Raji (cell line): ENCODE measurements around the gene PDIA4.

Experiments
- POLR2A ChIP-seq: IDR thresholded peaks from 2 replicates; pipeline ENCODE4 v1.6.1; 2011; ENCODE audit warnings: low read depth, low read length, control low read depth; ENCODE audit not compliant: insufficient read depth

PDIA4 gene

DNA sequence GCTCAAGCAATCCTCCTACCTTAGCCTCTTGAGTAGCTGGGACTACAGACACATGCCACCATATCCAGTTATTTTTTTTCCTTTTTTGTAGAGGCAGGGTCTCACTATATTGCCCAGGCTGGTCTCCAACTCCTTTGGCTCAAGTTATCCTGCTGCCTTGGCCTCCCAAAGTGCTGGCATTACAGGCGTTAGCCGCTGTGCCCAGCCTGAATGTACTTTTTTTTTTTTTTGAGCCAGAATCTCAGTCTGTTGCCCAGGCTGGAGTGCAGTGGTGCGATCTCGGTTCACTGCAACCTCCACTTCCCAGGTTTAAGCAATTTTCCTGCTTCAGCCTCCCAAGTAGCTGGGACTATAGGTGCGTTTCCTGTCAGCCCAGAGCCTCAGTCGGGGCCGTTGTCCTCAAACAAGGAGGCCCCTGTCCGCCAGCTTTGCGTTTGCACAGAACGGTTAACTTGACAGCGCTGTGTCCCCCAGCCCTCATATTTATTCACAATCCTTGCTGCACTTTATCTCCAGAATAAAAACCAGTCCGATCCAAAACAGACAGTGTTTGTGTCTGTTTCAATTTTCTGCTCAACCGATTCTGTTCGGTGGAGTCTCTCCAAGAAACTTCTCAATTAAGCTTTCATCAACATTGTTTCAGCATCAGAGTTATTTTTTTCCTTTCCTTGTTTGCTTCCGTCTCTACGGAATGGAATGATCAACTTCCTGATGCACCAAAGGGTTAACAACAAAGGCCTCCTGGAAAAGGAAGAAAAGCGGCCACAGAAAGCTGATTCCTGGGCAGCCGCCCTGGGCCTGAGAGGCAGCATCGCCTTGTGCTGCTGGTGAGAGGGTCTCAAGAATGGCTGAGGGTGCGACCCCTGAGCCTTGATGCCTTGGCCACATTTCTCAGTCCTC, 64.5 kb downstream of the PDIA4 start:
- TF ChIP-seq POLR2A, result no peak

DNA sequence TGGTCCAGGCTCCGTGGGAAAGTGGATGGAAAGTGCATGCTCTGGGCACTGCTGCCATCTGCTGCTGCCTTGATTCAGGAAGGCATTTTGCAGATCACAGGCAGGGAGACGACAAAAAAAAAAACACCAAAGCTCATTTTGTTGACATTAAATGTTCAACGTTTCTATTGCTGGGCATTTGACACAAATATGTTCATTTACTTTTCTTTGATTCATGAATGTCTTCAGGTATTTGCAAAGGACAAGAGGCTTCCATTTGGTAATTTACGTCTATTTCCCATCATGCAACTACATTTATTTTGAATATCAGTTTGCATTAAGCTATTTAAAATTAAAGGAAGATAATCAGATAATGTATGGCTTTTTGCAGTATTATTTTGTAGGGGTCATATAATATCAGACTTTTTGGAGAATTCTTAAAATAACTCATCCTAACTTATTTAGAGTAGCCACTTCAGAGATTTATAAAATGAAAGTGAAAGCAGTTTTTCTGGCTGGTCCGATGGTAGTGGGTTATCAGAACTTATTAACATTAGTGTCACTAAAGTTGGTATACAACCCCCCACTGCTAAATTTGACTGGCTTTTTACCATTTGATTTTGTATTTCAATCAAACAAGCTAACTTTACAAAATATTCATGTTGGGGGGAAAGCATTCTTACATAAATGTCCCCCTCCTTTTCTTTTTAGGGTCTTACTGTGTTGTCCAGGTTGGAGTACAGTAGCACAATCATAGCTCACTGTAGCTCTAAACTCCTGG, 65.3 kb downstream of the PDIA4 start:
- no peak for TF ChIP-seq POLR2A

DNA sequence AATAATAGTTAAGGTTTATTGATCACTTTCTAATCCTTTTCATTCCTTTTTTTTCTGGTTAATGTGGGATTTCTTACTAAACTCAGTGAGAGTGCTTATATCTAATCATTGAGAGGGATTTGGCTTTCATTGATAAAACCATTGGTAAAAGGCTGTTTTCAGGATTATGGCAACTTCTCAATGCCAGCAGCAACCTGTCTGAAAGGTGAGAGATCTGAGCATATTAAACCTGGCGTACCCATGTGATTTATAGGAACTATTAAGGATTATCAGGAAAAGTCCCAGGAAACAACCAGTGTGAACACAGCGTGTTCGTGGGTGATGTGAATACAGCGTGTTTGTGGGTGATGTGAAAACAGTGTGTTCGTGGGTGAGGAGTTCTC, 65.9 kb downstream of the PDIA4 start:
- no peak for TF ChIP-seq POLR2A

DNA sequence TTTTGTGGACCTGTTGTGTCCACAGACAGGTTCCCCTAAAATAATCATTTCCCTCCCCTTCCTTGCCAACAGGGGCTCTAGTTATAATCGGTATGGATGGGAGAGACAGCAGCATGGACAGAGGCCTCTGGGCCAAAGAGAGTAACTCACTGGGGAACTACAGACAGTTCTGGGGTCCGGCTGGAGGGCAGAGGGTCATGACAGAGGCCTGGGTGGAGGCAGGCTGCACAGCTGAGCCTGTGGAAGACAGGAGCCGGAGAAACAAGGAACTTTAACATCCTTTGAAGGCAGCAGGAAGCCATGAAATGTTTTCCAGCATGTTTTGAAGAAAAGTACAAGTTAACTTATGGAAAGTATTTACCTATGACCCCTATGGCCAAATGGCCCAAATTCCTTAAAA, 68.6 kb downstream of the PDIA4 start:
- TF ChIP-seq POLR2A, result no peak

DNA sequence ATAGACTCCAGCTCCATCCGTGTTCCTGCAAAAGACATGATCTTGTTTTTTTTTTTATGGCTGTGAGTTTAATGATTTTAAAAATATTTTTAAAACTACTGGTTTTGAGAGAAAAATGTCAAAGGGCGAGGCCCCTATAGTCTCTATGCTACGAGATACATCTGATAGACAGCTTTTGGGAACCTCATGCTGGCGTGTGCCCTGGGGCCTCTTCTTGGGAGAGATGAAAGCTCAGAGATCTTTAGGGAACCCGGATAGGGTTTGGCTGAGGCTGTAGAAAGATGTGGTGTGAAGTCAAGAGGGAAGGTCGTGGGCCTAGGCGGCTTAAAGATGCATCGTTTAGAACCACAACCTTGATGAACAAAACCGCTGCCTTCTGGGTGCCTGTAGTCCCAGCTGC, 70.2 kb downstream of the PDIA4 start:
- no peak for TF ChIP-seq POLR2A

DNA sequence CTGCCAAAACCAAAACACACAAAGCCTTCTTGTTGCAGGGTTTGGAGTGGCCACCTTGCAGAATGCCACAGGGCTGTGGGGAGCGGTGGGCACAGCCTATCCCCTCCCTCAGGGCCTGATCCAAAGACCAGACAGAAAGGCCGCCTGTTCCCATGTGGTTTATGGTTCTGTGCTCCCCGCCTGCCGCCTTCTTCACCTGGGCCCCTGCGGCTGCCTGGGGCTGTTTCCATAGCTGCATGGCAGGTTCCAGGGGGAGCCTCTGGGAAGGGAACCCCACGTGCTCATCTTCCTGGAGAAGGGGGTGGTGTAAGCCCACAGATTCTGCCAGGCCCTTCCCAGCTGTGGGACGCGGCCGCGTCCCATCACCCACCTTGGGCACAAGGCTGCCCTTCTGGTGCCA, 73.5 kb downstream of the PDIA4 start:
- TF ChIP-seq POLR2A, result no peak

DNA sequence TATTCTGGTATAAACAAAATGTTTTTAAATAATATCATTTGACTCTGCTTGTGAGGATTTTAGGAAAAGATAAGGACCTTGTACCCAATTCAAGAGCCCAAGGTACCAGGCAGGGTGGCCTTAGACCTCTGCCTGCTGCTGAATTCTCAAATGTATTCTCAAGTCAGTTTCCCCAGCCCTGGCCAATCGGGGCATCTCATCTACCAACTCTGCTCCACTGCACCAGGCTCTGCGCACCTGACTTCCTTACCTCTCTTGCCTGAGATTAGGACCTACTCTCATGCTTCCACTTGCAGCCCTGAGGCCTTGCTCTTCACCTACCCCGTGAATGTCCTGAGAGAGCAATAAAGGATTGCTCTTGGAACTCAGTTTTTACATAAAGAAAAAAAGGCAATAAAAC, 74.6 kb downstream of the PDIA4 start:
- TF ChIP-seq POLR2A, result no peak
